ENCODE data around the gene ZFY.

The ZFY gene

GRCh38 chrY:2934861-2935715, at the start of gene ZFY:
TSS of gene ZFY (plus strand) at chrY:2935381. CDS start at chrY:2953937, 18,556 bp downstream.
- FAIRE-seq (peak; percentile 51), DNase-seq (ENCODE audit: insufficient read length, low spot score) (no peak)

- no peak for DNase-seq (ENCODE audit: insufficient read length, low spot score)
- FAIRE-seq: no peak
Observed at GRCh38 chrY:2885880-2886279, 49.3 kb upstream of the ZFY start.

GRCh38 chrY:2887386-2887785, 47.8 kb upstream of the ZFY start:
- no peak for DNase-seq (ENCODE audit: insufficient read length, low spot score)
- FAIRE-seq: no peak

DNA sequence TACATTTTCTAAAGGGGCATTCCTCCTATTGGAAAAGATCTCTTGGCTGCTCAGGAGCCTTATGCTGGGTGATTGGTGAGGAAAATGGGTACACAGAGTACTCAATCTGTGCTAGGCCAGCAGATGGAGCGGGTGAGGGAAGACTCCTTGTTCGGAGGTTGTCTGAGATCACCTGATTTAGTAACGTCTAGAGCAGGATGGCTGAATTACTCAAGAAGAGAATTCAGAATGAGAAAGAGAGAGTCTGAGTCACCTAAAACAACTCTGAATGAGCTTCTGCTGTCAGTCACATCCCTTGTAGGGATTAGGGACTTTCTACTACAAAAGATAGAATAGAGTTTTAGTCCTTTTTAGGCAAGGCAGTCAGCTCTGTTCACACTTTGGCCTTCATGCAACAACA, 47.2 kb upstream of the ZFY start:
- FAIRE-seq (peak; percentile 33), DNase-seq (ENCODE audit: insufficient read length, low spot score) (no peak)

DNA sequence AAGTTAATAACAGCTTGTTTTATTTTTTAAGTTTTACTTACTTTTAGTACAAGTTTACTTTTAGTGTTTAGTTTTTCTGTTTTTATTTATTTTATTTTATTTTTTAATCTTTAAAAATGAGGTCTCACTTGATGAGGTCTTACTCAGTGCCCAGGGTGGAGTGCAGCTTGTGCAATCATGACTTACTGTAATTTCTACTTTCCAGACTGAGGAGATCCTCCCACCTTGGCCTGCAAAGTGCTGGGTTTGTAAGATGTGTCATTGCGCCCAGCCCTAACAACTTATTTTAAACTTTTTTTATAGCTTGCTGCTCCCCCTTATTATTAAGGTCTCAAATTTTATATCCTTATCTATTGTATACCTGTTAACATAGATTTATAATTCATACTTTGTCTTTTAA, 41.7 kb upstream of the ZFY start:
- FAIRE-seq (no peak), DNase-seq (ENCODE audit: insufficient read length, low spot score) (no peak)

GRCh38 chrY:2896050-2896449, 39.1 kb upstream of the ZFY start:
- FAIRE-seq: peak; percentile 70

DNA sequence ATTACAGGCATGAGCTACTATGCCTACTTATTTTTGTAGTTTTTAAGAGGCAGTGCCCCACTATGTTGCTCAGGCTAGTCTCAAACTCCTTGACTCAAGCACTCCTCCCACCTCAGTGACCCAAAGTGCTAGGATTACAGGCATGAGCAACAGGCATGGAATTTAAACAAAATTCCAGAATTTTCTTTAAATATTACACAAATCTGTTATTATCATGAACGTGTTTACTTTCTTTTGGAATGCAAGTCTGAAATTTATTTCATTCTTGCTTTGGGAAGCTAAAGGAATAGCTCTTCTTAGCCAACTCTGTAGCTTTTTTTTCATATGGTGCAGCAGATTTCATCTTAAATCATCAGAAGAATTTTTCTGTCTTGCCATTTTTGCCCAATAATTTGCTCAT, 27.8 kb upstream of the ZFY start:
- DNase-seq (ENCODE audit: insufficient read length, low spot score): no peak
- no peak for FAIRE-seq

More at GRCh38 chrY:2896050-2896449, 39.1 kb upstream of the ZFY start:
- no peak for DNase-seq (ENCODE audit: insufficient read length, low spot score)

- DNase-seq (ENCODE audit: insufficient read length, low spot score) (no peak), FAIRE-seq (peak; percentile 83)
Observed at GRCh38 chrY:2913066-2913815, 21.9 kb upstream of the ZFY start.

- no peak for FAIRE-seq
Observed at GRCh38 chrY:2934078-2934477, 1.1 kb upstream of the ZFY start.

GRCh38 chrY:2935716-2936435, 695 bp downstream of the ZFY start:
- DNase-seq (ENCODE audit: insufficient read length, low spot score) (peak; percentile 10), FAIRE-seq (peak; percentile 66)

More at GRCh38 chrY:2934078-2934477, 1.1 kb upstream of the ZFY start:
- DNase-seq (ENCODE audit: insufficient read length, low spot score): no peak

- no peak for FAIRE-seq
Observed at GRCh38 chrY:2936436-2936750, 1.2 kb downstream of the ZFY start.

GRCh38 chrY:2937149-2937548, 2.0 kb downstream of the ZFY start:
- FAIRE-seq (no peak), DNase-seq (ENCODE audit: insufficient read length, low spot score) (no peak)

More at GRCh38 chrY:2936436-2936750, 1.2 kb downstream of the ZFY start:
- DNase-seq (ENCODE audit: insufficient read length, low spot score): no peak

DNA sequence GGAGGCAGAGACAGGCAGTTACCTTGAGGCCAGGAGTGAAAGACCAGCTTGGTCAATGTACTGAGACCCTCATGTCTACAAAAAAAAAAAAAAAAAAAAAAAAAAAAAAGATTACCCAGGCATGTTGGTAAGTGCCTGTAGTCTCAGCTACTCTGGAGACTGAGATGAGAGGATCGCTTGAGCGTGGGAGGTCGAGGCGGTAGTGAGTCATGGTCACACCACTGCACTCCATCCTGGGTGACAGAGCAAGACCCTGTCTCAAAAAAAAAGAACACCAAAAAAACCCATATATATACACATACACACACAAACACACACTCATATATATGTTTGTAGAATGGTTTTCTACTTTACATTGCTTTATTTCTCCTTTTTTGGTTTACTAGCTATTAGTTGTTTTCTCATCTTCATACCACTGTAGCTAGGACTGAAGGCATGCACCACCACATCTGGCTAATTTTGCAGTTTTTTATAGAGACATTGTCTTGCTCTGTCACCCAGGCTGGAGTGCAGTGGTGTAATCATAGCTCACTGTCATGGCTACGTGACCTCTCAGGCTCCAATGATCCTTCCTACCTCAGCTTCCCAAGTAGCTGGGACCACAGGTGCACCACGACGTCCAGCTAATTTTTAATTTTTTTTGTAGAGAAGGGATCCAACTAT, 14.5 kb downstream of the ZFY start:
- DNase-seq (ENCODE audit: insufficient read length, low spot score) (no peak), FAIRE-seq (no peak)

DNA sequence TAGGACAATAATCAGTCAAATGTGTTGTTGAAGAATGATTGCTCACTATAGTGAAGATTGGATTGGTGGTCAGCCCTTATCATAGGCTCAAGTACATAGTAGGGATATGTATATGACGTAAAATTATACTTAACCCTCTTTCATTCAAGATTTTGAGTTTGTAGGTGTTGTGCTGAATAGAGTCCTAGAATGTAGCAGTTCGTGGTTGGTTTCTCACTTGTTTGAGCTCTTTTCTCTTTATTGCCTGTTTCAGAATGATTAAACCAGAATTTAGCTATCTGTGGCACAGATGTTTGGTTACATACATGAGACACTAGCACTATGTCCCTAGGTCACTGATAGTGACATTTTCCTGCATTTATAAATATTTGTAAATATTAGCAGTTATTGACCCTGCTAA, 15.5 kb downstream of the ZFY start:
- no peak for FAIRE-seq

DNA sequence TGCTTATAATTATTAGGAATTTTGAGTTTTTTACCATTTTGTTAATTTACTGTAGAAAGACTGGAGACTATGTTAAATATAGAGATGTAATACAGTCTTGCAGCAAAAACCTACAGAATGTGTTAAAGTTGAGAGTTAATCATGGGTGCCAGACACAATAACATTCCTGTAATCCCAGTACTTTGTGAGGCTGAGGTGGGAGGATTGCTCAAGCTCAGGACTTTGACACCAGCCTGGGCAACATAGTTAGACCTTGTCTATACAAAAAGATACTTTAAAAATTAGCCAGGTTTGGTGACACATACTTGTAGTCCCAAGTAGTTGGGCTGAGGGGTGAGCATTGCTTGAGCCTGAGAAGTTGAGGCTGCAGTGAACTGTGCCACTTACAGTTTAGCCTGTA, 17.7 kb downstream of the ZFY start:
- DNase-seq (ENCODE audit: insufficient read length, low spot score): no peak
- FAIRE-seq: no peak

More for the DNA sequence above, 15.5 kb downstream of the ZFY start:
- DNase-seq (ENCODE audit: insufficient read length, low spot score): no peak

DNA sequence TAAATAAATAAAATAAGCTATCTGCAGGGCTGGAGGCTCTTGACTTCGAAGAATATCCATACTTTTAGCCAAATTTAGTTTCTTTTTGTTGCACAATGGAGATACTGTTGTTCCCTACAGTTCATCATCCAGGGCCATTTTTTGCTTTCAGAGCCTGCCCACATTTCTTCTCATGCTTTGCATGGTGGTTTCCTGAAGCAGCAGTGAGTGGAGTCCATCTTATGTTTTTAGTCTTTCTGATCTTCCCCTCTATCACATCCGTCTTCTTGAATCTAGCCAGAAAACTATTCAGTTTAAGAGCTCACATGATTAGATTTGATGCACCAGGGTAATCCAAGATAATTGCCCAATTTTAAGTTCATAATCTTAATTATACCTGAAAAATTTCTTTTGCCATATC, 19.6 kb downstream of the ZFY start:
- FAIRE-seq: no peak
- DNase-seq (ENCODE audit: insufficient read length, low spot score): no peak

DNA sequence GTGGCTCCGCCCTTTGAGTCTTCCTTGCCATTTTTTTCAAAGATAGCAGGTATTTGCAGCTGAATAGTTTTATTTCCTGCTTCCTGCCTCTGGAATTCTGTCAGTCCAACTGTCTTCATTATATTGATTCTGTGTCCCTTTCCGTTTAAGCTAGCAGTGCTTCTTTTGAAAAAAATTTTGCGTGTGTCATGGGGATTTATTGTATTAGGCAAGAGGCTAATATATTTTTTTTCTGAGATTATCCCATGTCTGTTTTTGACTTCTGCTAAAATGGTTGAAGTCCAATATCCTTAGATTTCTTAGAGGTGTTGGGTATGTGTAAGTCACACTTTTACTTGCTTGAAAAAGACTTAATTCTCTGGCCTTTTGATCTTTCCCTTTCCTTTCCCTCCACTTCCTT, 20.4 kb downstream of the ZFY start:
- FAIRE-seq (no peak), DNase-seq (ENCODE audit: insufficient read length, low spot score) (no peak)

DNA sequence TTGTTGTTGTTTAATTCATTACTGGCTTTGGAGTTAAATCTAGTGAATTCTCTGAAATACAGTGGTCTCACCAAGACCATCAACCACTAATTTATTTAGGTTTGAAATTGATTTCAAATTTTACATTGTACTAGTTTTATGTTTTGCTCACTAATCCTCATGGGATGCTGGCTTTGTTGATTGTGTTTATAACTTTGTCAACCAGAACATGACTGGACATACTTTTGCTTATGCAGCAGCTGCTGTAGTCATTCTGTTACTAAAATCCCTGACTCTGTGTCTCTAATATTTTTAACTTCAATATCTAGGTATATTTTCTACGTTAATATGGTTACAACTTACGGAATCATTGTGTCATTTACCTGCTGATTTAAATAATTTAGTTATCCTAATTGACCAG, 26.9 kb downstream of the ZFY start:
- FAIRE-seq (no peak), DNase-seq (ENCODE audit: insufficient read length, low spot score) (no peak)

GRCh38 chrY:2964814-2965213, 29.6 kb downstream of the ZFY start:
- FAIRE-seq (no peak), DNase-seq (ENCODE audit: insufficient read length, low spot score) (no peak)

- peak; percentile 49 for FAIRE-seq
- no peak for DNase-seq (ENCODE audit: insufficient read length, low spot score)
Observed at GRCh38 chrY:2965629-2966028, 30.4 kb downstream of the ZFY start.

GRCh38 chrY:2969561-2969960, 34.4 kb downstream of the ZFY start:
- FAIRE-seq: no peak
- no peak for DNase-seq (ENCODE audit: insufficient read length, low spot score)

Data from GM19239 (cell line).